ENCODE measurements around the gene EARS2.

DNA sequence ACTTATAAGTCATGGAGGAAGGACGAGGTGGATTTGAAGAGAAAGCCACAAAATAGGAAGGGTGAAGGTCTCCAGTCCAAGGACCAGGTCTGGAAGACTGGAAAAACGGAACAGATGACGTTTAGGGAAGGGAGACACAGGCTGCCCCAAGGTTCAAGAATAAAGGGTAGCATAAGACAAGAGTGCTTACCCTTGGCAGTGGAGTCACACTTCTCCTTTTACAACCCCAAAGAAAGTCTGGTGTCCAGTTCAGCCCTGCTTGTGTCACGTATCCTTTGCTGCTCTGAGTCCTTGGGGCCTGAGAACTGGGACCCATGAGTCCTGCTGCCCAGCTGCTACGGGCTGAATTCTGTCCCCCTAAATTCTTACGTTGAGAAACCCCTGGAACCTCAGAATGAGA, 33.8 kb downstream of the EARS2 start:
- no peak for TF ChIP-seq POLR2A (IDR thresholded peaks at IDR 0.05)
- TF ChIP-seq, protein P1, sequence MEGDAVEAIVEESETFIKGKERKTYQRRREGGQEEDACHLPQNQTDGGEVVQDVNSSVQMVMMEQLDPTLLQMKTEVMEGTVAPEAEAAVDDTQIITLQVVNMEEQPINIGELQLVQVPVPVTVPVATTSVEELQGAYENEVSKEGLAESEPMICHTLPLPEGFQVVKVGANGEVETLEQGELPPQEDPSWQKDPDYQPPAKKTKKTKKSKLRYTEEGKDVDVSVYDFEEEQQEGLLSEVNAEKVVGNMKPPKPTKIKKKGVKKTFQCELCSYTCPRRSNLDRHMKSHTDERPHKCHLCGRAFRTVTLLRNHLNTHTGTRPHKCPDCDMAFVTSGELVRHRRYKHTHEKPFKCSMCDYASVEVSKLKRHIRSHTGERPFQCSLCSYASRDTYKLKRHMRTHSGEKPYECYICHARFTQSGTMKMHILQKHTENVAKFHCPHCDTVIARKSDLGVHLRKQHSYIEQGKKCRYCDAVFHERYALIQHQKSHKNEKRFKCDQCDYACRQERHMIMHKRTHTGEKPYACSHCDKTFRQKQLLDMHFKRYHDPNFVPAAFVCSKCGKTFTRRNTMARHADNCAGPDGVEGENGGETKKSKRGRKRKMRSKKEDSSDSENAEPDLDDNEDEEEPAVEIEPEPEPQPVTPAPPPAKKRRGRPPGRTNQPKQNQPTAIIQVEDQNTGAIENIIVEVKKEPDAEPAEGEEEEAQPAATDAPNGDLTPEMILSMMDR (IDR thresholded peaks at IDR 0.05 in 4 of 5, conservative IDR thresholded peaks at IDR 0.05 in 1 of 5), result no peak

Data from gastrocnemius medialis (tissue), 4 donors.